Measurements from ENCODE around the gene ATAD2B. TPM values are rescaled to one million over a fixed set of nuclear protein-coding genes. Genes with fewer than 3 reads are reported as not detected.

The ATAD2B gene
- polyA plus RNA-seq, 1 experiment, result 6.0 TPM

GRCh38 chr2:23836505-23836904 lies 90.4 kb downstream of the ATAD2B start:
- ChIA-PET CTCF (interaction anchor here (2.3 kb wide), 1 partner anchor 12 kb away, joined by 10 read pairs; no protein-coding TSS in a partner anchor), POLR2A (interaction anchor here (0.6 kb wide), 1 partner anchor 179 kb away, joined by 3 read pairs; no protein-coding TSS in a partner anchor)
- no peak for TF ChIP-seq CTCF (IDR thresholded peaks at IDR 0.05; ENCODE audit: low read depth, low read length)
- DNase-seq (ENCODE audit: low read depth, low spot score), result no peak
- Histone ChIP-seq H3K4me3 (ENCODE audit: low read depth, low read length) (no peak overlapping the region), H3K27ac (ENCODE audit: low read depth, low read length) (no peak overlapping the region), H3K27me3 (ENCODE audit: control insufficient read depth, insufficient read depth, low read length) (no peaks in the 10 kb centered on the region), H3K9me3 (ENCODE audit: control insufficient read depth, insufficient read depth, low read length) (no peaks in the 10 kb centered on the region; the same call in 1 of the 2 replicates)

GRCh38 chr2:23835988-23836387 lies 90.9 kb downstream of the ATAD2B start:
- H3K27me3 ChIP-seq (ENCODE audit: control insufficient read depth, insufficient read depth, low read length), result no peaks in the 10 kb centered on the region
- no peak for TF ChIP-seq CTCF (IDR thresholded peaks at IDR 0.05; ENCODE audit: low read depth, low read length)
- DNase-seq (ENCODE audit: low read depth, low spot score), result no peak
- no peaks in the 10 kb centered on the region; the same call in 1 of the 2 replicates for H3K9me3 ChIP-seq (ENCODE audit: control insufficient read depth, insufficient read depth, low read length)
- ChIA-PET POLR2A (interaction anchor here (0.6 kb wide), 2 partner anchors 105 to 254 kb away, joined by 3 read pairs; partner anchors contain the start of gene UBXN2A), CTCF (interaction anchor here (2.3 kb wide), 1 partner anchor 12 kb away, joined by 10 read pairs; no protein-coding TSS in a partner anchor)
- no peak overlapping the region for H3K4me3 ChIP-seq (ENCODE audit: low read depth, low read length)
- H3K27ac ChIP-seq (ENCODE audit: low read depth, low read length), result no peak overlapping the region

- DNase-seq (ENCODE audit: low read depth, low spot score), result no peak
- ChIA-PET CTCF (interaction anchor here (2.3 kb wide), 1 partner anchor 11 kb away, joined by 10 read pairs; no protein-coding TSS in a partner anchor), POLR2A (interaction anchor here (0.5 to 0.6 kb wide), 3 partner anchors 105 to 254 kb away, joined by 3 read pairs; partner anchors contain the start of gene UBXN2A)
- no peak overlapping the region for H3K4me3 ChIP-seq (ENCODE audit: low read depth, low read length)
- H3K27me3 ChIP-seq (ENCODE audit: control insufficient read depth, insufficient read depth, low read length), result no peaks in the 10 kb centered on the region
- no peaks in the 10 kb centered on the region; the same call in 1 of the 2 replicates for H3K9me3 ChIP-seq (ENCODE audit: control insufficient read depth, insufficient read depth, low read length)
- TF ChIP-seq CTCF (IDR thresholded peaks at IDR 0.05; ENCODE audit: low read depth, low read length), result no peak
- no peak overlapping the region for H3K27ac ChIP-seq (ENCODE audit: low read depth, low read length)
Measured at GRCh38 chr2:23835423-23835822, 91.5 kb downstream of the ATAD2B start.

GRCh38 chr2:23828986-23829385 lies 97.9 kb downstream of the ATAD2B start:
- no peak for TF ChIP-seq CTCF (IDR thresholded peaks at IDR 0.05; ENCODE audit: low read depth, low read length)
- ChIA-PET CTCF (interaction anchor here (1.4 to 3.0 kb wide), 4 partner anchors 96 to 255 kb away, joined by 3 to 16 read pairs (median 7); partner anchors contain the start of genes ATAD2B and TP53I3), POLR2A (no interaction called here)
- no peaks in the 10 kb centered on the region for H3K9me3 ChIP-seq (ENCODE audit: control insufficient read depth, insufficient read depth, low read length)
- H3K27ac ChIP-seq (ENCODE audit: low read depth, low read length), result no peak overlapping the region
- no peaks in the 10 kb centered on the region for H3K27me3 ChIP-seq (ENCODE audit: control insufficient read depth, insufficient read depth, low read length)
- H3K4me3 ChIP-seq (ENCODE audit: low read depth, low read length), result no peak overlapping the region
- DNase-seq (ENCODE audit: low read depth, low spot score), result no peak

- Histone ChIP-seq H3K27me3 (ENCODE audit: control insufficient read depth, insufficient read depth, low read length) (no peaks in the 10 kb centered on the region), H3K4me3 (ENCODE audit: low read depth, low read length) (no peak overlapping the region), H3K9me3 (ENCODE audit: control insufficient read depth, insufficient read depth, low read length) (no peaks in the 10 kb centered on the region), H3K27ac (ENCODE audit: low read depth, low read length) (no peak overlapping the region)
- DNase-seq (ENCODE audit: low read depth, low spot score), result no peak
- no peak for TF ChIP-seq CTCF (IDR thresholded peaks at IDR 0.05; ENCODE audit: low read depth, low read length)
- ChIA-PET POLR2A (no interaction called here), CTCF (interaction anchor here (0.7 to 3.0 kb wide), 5 partner anchors 37 to 256 kb away, joined by 3 to 16 read pairs (median 3); partner anchors contain the start of genes ATAD2B and TP53I3)
Measured at GRCh38 chr2:23828256-23828980, 98.5 kb downstream of the ATAD2B start.
